HG02981 (cell line): ENCODE measurements around the gene RSRC1.
A peak's percentile ranks its signal among the peaks of the same experiment; 100 is the strongest.

Experiments used
- ATAC-seq: cut with Tn5 transposase; IDR thresholded peaks from one replicate; pipeline ENCODE4 v1.9.1; 2021; ENCODE audit warnings: mild to moderate bottlenecking, moderate library complexity; ENCODE audit not compliant: unreplicated experiment

RSRC1 gene

DNA sequence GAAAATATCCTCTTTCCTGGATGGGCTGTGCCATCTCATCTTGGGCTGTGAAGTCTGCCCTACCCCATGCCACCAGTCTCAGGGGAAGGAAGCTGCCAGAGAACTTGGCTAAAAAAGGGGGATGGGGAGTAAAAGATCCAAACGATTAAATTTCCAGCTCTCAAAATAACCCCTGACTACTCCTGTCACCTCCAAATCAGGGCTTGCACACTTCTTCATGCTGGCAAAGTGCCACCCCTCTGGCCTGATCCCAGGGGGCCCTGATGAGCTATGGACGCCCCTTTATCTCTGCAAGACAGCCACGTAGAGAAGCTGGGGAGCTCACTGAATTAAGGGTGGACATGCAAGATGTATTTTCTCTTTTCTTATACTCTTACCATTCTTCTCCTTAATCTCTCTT, 459.9 kb downstream of the RSRC1 start:
- no peak for ATAC-seq

DNA sequence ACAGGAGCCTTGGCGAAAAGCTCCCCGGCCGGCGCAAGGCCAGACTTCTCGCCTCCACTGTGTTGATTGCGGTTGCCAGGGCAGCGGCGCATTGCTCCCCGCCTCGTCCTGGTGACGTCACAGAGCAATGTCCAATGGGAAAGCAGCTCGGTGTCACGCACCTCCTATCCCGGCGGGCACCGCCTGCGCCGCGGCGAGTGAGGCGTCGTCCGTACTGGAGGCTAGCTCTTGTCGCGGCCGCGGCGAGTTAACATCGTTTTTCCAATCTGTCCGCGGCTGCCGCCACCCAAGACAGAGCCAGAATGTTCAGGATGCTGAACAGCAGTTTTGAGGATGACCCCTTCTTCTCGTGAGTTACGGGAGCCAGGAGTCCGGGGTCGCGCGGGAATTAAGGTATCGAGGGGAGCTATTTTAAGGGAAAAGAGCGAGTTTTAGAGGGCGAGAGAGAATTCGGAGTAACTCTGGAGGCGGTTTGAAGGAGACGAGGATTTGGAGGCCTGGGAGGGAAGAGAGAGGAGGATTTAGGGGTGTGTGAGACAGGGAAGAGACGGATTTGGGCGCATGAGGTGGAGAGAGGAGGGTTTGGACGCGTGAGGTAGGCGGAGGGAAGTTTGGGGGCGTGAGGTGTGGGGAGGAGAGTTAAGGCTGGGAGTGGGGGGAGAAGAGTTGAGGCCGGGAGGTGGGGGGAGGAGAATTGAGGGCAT, 461.3 kb downstream of the RSRC1 start, which contains the start of gene MLF1:
TSS of gene MLF1 (plus strand) at position 196 of the 704 bp plus-strand sequence. CDS start at position 303, 107 bp downstream.
- ATAC-seq: peak; percentile 99

DNA sequence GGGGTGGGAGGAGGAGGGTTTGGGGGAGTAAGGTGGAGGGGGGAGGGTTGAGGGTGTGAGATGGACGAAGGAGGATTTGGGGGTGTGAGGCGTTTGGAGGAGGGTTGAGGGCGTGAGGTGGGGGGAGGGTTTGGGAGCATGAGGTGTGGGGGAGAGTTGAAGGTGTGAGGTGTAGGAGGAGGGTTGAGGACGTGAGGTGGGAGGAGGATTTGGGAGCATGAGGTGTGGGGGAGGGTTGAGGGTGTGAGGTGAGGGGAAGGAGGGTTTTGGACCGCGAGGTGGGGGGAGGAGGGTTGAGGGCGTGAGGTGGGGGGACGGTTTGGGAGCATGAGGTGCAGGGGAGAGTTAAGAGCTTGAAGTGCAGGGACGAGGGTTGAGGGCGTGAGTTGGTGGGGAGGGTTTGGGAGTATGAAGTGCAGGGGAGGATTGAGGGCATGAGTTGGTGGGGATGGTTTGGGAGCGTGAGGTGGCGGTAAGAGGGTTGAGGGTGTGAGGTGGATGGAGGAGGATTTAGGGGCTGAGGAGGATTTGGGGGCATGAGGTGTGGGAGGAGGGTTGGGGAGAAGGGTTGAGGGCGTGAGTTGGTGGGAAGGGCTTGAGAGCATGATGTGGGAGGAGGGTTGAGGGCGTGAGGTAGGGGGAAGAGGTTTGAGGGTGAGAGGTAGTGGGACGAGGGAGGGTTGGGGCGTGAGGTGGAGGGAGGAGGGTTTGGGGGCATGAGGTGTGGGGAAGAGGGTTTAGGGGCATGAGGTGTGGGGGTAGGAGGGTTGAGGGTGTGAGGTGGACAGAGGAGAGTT, 462.3 kb downstream of the RSRC1 start:
- ATAC-seq: no peak

DNA sequence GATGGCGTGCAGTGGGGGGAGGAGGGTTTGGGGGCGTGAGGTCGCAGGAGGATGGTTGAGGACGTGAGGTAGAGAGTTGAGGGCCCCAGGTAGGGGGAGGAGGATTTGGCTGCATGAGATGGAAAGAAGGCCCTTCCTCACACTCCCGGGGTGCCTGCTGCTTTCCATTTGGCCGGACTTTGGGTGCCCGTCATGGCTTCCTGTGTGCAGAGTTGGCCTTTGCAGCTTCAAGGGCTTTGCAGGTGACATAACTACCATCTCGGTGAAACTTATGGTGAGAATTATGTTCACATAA, 462.8 kb downstream of the RSRC1 start:
- no peak for ATAC-seq

DNA sequence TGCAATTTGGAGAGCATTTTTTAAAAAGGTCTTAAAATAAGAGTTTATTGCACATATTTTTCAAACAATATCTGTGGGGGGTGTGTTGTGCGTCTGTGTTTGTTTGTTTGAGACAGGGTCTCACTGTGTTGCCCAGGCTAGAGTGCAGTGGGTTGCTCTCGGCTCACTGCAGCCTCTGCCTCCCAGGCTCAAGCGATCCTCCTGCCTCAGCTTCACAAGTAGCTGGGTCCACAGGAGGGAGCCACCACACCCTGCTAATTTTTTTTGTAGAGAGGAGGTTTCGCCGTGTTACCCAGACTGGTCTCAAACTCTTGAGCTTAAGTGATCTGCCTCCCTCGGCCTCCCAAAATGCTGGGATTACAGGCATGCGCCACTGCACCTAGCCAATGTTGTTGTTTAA, 463.8 kb downstream of the RSRC1 start:
- no peak for ATAC-seq

DNA sequence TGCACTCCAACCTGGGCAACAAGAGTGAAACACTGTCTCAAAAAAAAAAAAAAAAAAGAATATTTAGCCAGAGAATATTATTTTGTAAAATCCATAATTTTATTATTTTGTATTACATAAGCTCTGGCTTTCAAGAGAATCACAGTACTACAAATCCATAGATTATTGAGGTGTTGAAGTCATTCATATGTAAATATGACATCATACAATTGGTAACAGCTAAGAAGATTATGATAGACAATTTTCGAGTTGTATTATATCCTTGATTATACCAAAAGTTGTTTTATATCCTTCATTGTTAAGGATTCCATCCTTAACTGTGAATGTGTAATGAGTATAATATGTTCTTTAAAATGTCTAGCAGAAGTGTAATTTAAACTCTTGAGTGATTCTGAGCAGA, 464.8 kb downstream of the RSRC1 start:
- ATAC-seq: no peak

DNA sequence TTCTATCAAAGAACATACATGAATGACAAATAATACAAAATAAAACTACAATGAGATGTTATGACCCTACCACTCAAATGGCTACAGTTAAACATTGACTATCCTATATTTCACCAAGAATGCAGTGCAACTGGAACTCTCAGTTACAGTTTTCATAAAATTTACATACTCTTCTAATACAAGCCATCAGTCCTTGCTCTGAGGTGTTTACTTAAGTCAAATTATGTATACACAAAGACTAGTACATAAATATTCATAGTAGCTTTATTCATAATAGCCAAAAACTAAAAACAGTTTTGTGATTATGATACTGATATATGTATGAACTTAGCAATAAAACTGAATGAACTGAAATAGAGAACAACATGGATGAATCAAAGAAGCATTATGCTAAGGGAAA, 480.3 kb downstream of the RSRC1 start:
- no peak for ATAC-seq
